ENCODE results near the gene NDE1. TPM values are rescaled to one million over a fixed set of nuclear protein-coding genes. Genes with fewer than 3 reads are reported as not detected.

Gene NDE1
- total and polyA plus RNA-seq, 2 donors (not counting 3 experiments of a cell fraction or from before 2014, with no cell fraction given) = 28.0 to 90.2 TPM

DNA sequence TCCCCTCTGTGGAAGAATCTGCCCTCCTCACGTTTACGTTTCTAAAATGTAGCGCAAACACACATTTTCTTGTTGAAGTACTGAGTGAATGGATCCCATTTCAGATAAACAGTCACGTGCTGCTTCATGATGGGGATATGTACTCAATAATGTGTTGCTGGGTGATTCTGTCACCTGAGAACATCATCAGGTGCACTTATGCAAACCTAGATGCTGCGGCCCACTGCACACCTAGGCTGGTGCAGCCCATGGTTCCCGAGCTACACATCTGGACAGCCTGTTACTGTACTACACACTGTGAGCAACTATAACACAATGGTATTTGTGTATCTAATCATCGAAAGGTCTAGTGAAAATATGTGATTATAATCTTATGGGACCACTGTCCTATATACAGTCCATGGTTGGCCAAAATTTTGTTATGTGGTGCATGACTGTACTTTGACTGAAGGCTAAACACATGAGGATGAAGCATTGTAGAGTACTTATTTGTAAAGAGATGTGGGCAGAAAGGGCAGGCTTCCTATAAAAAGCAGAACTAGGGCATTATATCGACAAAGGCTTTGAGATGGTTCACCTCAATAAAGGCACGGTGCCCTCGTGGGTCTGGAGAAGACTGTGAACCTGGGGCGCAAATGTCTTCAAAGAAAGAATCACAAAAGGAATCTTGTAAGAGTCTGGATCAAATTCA is 33.4 kb upstream of the NDE1 start:
- dilution Hi-C loops (cut with MboI; ENCODE audit: extremely low pct_ligation_motif_present, low sequenced_read_pairs) = no loop called here
- CTCF ChIA-PET = no interaction called here
- TF ChIP-seq FOS (IDR thresholded peaks at IDR 0.05; ENCODE audit: borderline replicate concordance, insufficient read depth, low read length) = no peak
- no peak for TF ChIP-seq GATA2 (IDR thresholded peaks at IDR 0.05; ENCODE audit: insufficient read depth, insufficient read length, low read depth, low read length)
- no peak for TF ChIP-seq MYC (IDR thresholded peaks at IDR 0.05; ENCODE audit: low read depth, low read length)
- TF ChIP-seq POLR2AphosphoS5 (IDR thresholded peaks at IDR 0.05; ENCODE audit: insufficient read depth, low read depth, low read length) = no peak
- no peak for TF ChIP-seq JUN (IDR thresholded peaks at IDR 0.05; ENCODE audit: borderline replicate concordance, insufficient read depth, insufficient read length, low read depth)
- TF ChIP-seq POLR2A (IDR thresholded peaks at IDR 0.05; ENCODE audit: low read depth, low read length) = no peak
- no peak for TF ChIP-seq EZH2 (IDR thresholded peaks at IDR 0.05; ENCODE audit: borderline replicate concordance, low read depth, low read length, severe bottlenecking)
- TF ChIP-seq, protein P1, sequence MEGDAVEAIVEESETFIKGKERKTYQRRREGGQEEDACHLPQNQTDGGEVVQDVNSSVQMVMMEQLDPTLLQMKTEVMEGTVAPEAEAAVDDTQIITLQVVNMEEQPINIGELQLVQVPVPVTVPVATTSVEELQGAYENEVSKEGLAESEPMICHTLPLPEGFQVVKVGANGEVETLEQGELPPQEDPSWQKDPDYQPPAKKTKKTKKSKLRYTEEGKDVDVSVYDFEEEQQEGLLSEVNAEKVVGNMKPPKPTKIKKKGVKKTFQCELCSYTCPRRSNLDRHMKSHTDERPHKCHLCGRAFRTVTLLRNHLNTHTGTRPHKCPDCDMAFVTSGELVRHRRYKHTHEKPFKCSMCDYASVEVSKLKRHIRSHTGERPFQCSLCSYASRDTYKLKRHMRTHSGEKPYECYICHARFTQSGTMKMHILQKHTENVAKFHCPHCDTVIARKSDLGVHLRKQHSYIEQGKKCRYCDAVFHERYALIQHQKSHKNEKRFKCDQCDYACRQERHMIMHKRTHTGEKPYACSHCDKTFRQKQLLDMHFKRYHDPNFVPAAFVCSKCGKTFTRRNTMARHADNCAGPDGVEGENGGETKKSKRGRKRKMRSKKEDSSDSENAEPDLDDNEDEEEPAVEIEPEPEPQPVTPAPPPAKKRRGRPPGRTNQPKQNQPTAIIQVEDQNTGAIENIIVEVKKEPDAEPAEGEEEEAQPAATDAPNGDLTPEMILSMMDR (IDR thresholded peaks at IDR 0.05; ENCODE audit: extremely low read depth in 1 of 2, insufficient read depth in 1 of 2, low read depth in 1 of 2, low read length in 2 of 2) = no peak
- TF ChIP-seq, protein P2, sequence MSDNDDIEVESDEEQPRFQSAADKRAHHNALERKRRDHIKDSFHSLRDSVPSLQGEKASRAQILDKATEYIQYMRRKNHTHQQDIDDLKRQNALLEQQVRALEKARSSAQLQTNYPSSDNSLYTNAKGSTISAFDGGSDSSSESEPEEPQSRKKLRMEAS (IDR thresholded peaks at IDR 0.05; ENCODE audit: insufficient read depth, insufficient read length) = no peak

More for the DNA sequence above, 33.4 kb upstream of the NDE1 start:
- no peak overlapping the region for H3K27ac ChIP-seq (ENCODE audit: insufficient read depth, low read depth, low read length)
- H3K27me3 ChIP-seq (ENCODE audit: control insufficient read depth in 2 of 2, insufficient read depth in 2 of 2, low read length in 2 of 2) = no peaks in the 10 kb centered on the region
- no peak overlapping the region for H3K4me3 ChIP-seq (replicated peaks in 1 of 3; ENCODE audit: insufficient read depth in 1 of 3, low read depth in 1 of 3, low read length in 3 of 3)
- FAIRE-seq (no peak), DNase-seq (ENCODE audit: low read depth, low spot score) (no peak)
- H3K4me2 ChIP-seq (ENCODE audit: insufficient read depth, low read length) = no peak overlapping the region
- no peaks in the 10 kb centered on the region for H3K9me3 ChIP-seq (replicated peaks; ENCODE audit: control insufficient read depth, insufficient read depth, low read length)
- POLR2A ChIA-PET = no interaction called here
- no peaks in the 10 kb centered on the region for H4K20me1 ChIP-seq (replicated peaks; ENCODE audit: control insufficient read depth, extremely low read depth, insufficient read depth, low read length)
- intact Hi-C loops (cut with micrococcal nuclease) = no loop called here
- BruUV-seq (replicated peaks) = no TSS peak
- H3K79me2 ChIP-seq (ENCODE audit: control insufficient read depth, insufficient read depth, low read length) = no peaks in the 10 kb centered on the region
- H3K36me3 ChIP-seq (ENCODE audit: control insufficient read depth in 2 of 2, extremely low read depth in 1 of 2, insufficient read depth in 2 of 2, low read length in 2 of 2) = peaks cover 27 to 41% of the 10 kb centered on the region in 2 experiments
- H3K9me1 ChIP-seq (replicated peaks; ENCODE audit: control insufficient read depth, extremely low read depth, insufficient read depth, low read length) = no peaks in the 10 kb centered on the region
- H3K9ac ChIP-seq (replicated peaks; ENCODE audit: extremely low read depth, insufficient read depth, low read length) = no peak overlapping the region
- no peak overlapping the region for H2AFZ ChIP-seq (ENCODE audit: low read depth, low read length)
- H3K4me1 ChIP-seq (ENCODE audit: control insufficient read depth, extremely low read depth, insufficient read depth, low read length) = no peaks in the 10 kb centered on the region

All from endothelial cell of umbilical vein (primary cell).